WTC11 (cell line): ENCODE data around the gene EIF1AD. TPM values are rescaled to one million over a fixed set of nuclear protein-coding genes. Genes with fewer than 3 reads are reported as not detected.
A peak's percentile ranks its signal among the peaks of the same experiment; 100 is the strongest.

ENCODE experiments used
- ATAC-seq: fragments of 200-7000 bp; cut with Tn5 transposase; 2 replicates; pipeline ENCODE4 v1.10.0; 2021; ENCODE audit warnings: mild to moderate bottlenecking, moderate library complexity
- CTCF ChIA-PET: fragments of 300-600 bp; sonication (Branson Sonifier 250); formaldehyde crosslinking; loops from one replicate; lab custom pipeline; 2021; ENCODE audit warnings: antibody characterized with exemption; lab: Charles Lee
- POLR2A ChIA-PET: fragments of 350-600 bp; sonication (Branson Sonifier 250); formaldehyde crosslinking; loops from one replicate; lab custom pipeline; 2021; ENCODE audit warnings: antibody characterized with exemption; lab: Charles Lee
- DNase-seq: peaks from one replicate; pipeline ENCODE4 v3.0.0; 2021; ENCODE audit warnings: low spot score
- H3K27ac Mint-ChIP-seq: 2 replicates; pipeline ENCODE4 v1.8.0; 2021; ENCODE audit warnings: mixed read lengths
- H3K27me3 Mint-ChIP-seq: 2 replicates; pipeline ENCODE4 v1.8.0; 2021; ENCODE audit warnings: low read depth, mild to moderate bottlenecking, moderate library complexity, mixed read lengths
- H3K36me3 Mint-ChIP-seq: 2 replicates; pipeline ENCODE4 v1.8.0; 2021; ENCODE audit warnings: mixed read lengths
- H3K4me1 Mint-ChIP-seq: 2 replicates; pipeline ENCODE4 v1.8.0; 2022; ENCODE audit warnings: mixed read lengths
- H3K4me3 Mint-ChIP-seq: 2 replicates; pipeline ENCODE4 v1.8.0; 2021; ENCODE audit warnings: mild to moderate bottlenecking, moderate library complexity, mixed read lengths
- H3K9me3 Mint-ChIP-seq: 2 replicates; pipeline ENCODE4 v1.8.0; 2021; ENCODE audit warnings: mixed read lengths
- ATF2 ChIP-seq: sonication (generic); formaldehyde crosslinking; IDR thresholded peaks from 2 replicates; pipeline ENCODE4 v1.8.1; 2022; ENCODE audit warnings: low read depth, missing genetic modification reagents, borderline replicate concordance
- CTCF ChIP-seq: fragments of 200-600 bp; IDR thresholded peaks from 2 replicates; pipeline ENCODE4 v1.8.0; 2022; ENCODE audit warnings: antibody characterized with exemption
- FOXK1 ChIP-seq: sonication (generic); formaldehyde crosslinking; IDR thresholded peaks from 2 replicates; pipeline ENCODE4 v1.8.0; 2022; ENCODE audit warnings: mild to moderate bottlenecking, moderate library complexity, missing genetic modification reagents
- FOXP4 ChIP-seq: sonication (generic); formaldehyde crosslinking; IDR thresholded peaks from 2 replicates; pipeline ENCODE4 v1.8.0; 2022; ENCODE audit warnings: mild to moderate bottlenecking, missing genetic modification reagents
- GABPB1 ChIP-seq: sonication (generic); formaldehyde crosslinking; IDR thresholded peaks from 2 replicates; pipeline ENCODE4 v1.8.1; 2023; ENCODE audit warnings: mild to moderate bottlenecking, missing genetic modification reagents
- GRHL2 ChIP-seq: fragments of 250-450 bp; sonication (Bioruptor Pico); IDR thresholded peaks from 2 replicates; pipeline ENCODE4 v1.8.0; 2022; ENCODE audit warnings: mild to moderate bottlenecking, moderate library complexity; ENCODE audit not compliant: insufficient replicate concordance, severe bottlenecking
- GTF2I ChIP-seq: fragments of 250-450 bp; sonication (Bioruptor Pico); conservative IDR thresholded peaks from 2 replicates; pipeline ENCODE4 v1.4.0; 2021; ENCODE audit warnings: mild to moderate bottlenecking
- HMGXB4 ChIP-seq: sonication (generic); formaldehyde crosslinking; IDR thresholded peaks from 2 replicates; pipeline ENCODE4 v1.8.1; 2023; ENCODE audit warnings: mild to moderate bottlenecking, moderate library complexity, missing genetic modification reagents
- IRF1 ChIP-seq: sonication (generic); formaldehyde crosslinking; IDR thresholded peaks from 2 replicates; pipeline ENCODE4 v1.8.0; 2023; ENCODE audit warnings: missing genetic modification reagents
- IRF2 ChIP-seq: sonication (generic); formaldehyde crosslinking; IDR thresholded peaks from 2 replicates; pipeline ENCODE4 v1.8.0; 2022; ENCODE audit warnings: low read depth, missing genetic modification reagents, borderline replicate concordance
- NFE2L1 ChIP-seq: sonication (generic); formaldehyde crosslinking; IDR thresholded peaks from 2 replicates; pipeline ENCODE4 v1.8.1; 2023; ENCODE audit warnings: missing genetic modification reagents
- PRRX2 ChIP-seq: fragments of 250-450 bp; sonication (Bioruptor Pico); IDR thresholded peaks from 2 replicates; pipeline ENCODE4 v1.8.0; 2021; ENCODE audit warnings: mild to moderate bottlenecking
- SP1 ChIP-seq: sonication (generic); formaldehyde crosslinking; conservative IDR thresholded peaks from 2 replicates; pipeline ENCODE4 v1.8.1; 2022; ENCODE audit warnings: missing genetic modification reagents
- ZBTB21 ChIP-seq: sonication (generic); formaldehyde crosslinking; IDR thresholded peaks from 2 replicates; pipeline ENCODE4 v1.8.1; 2023; ENCODE audit warnings: mild to moderate bottlenecking, missing genetic modification reagents, borderline replicate concordance
- ZNF396 ChIP-seq: fragments of 250-450 bp; sonication (Bioruptor Pico); IDR thresholded peaks from 2 replicates; pipeline ENCODE4 v1.8.0; 2021; ENCODE audit warnings: mild to moderate bottlenecking, moderate library complexity, borderline replicate concordance
- total RNA-seq: library from RNA; stranded (reverse); gene quantifications from 3 replicates; pipeline ENCODE4 v1.2.3, GENCODE V29; 2021

The EIF1AD gene
- total RNA-seq, 1 experiment from 2014 or later, result 37.6 TPM

- CTCF ChIA-PET, result interaction anchor here (0.6 to 3.5 kb wide), 7 partner anchors 9 to 154 kb away, joined by 3 to 42 read pairs (median 7); partner anchors contain the start of gene FIBP
- DNase-seq, result no peak
- peaks cover 22% of the 10 kb centered on the region for H3K27me3 Mint-ChIP-seq
Measured at GRCh38 chr11:66012946-66013761, 11.2 kb upstream of the EIF1AD start.

GRCh38 chr11:66012371-66012945 lies 10.5 kb upstream of the EIF1AD start:
- no peak for ATAC-seq
- no peak overlapping the region for H3K27ac Mint-ChIP-seq
- no peaks in the 10 kb centered on the region for H3K9me3 Mint-ChIP-seq
- CTCF ChIA-PET, result interaction anchor here (0.6 to 3.5 kb wide), 10 partner anchors 10 to 159 kb away, joined by 3 to 42 read pairs (median 8); partner anchors contain the start of genes BANF1, EIF1AD, FIBP and MUS81
- H3K4me3 Mint-ChIP-seq, result no peak overlapping the region
- peaks cover 22% of the 10 kb centered on the region for H3K27me3 Mint-ChIP-seq
- no peak for DNase-seq
- TF ChIP-seq ZNF396 (CRISPR knock-in tag) (no peak), ZBTB21 (CRISPR knock-in tag) (no peak), GRHL2 (CRISPR knock-in tag) (no peak), NFE2L1 (no peak), FOXK1 (no peak), FOXP4 (no peak), HMGXB4 (no peak), IRF1 (no peak)
- TF ChIP-seq, all 79 proteins: peak for 0
- Mint-ChIP-seq H3K4me1 (peaks cover 1% of the 10 kb centered on the region; the same call in 1 of the 2 replicates), H3K36me3 (no peaks in the 10 kb centered on the region)
- POLR2A ChIA-PET, result interaction anchor here (0.6 to 1.5 kb wide), 2 partner anchors 124 to 125 kb away, joined by 3 to 8 read pairs; partner anchors contain the start of gene FIBP

More at GRCh38 chr11:66012946-66013761, 11.2 kb upstream of the EIF1AD start:
- no peaks in the 10 kb centered on the region for H3K9me3 Mint-ChIP-seq
- H3K36me3 Mint-ChIP-seq, result no peaks in the 10 kb centered on the region
- no peaks in the 10 kb centered on the region for H3K4me1 Mint-ChIP-seq
- TF ChIP-seq GTF2I (CRISPR knock-in tag), result no peak
- TF ChIP-seq CTCF, result no peak
- no peak for TF ChIP-seq GABPB1 (CRISPR knock-in tag)
- no peak for TF ChIP-seq PRRX2 (CRISPR knock-in tag)
- no peak overlapping the region for H3K27ac Mint-ChIP-seq
- ATAC-seq, result no peak
- H3K4me3 Mint-ChIP-seq, result no peak overlapping the region
- POLR2A ChIA-PET, result interaction anchor here (0.6 kb wide), 1 partner anchor 124 kb away, joined by 8 read pairs; no protein-coding TSS in a partner anchor

- CTCF ChIA-PET, result interaction anchor here (0.6 to 3.5 kb wide), 9 partner anchors 9 to 232 kb away, joined by 3 to 42 read pairs (median 10); partner anchors contain the start of genes BANF1, EIF1AD, FIBP and MUS81
- Mint-ChIP-seq H3K4me3 (peak within 1 kb of the TSS; percentile 30; the same call in 1 of the 2 replicates), H3K9me3 (no peaks in the 10 kb centered on the region), H3K36me3 (no peaks in the 10 kb centered on the region), H3K27me3 (peaks cover 22% of the 10 kb centered on the region), H3K4me1 (peaks cover 4% of the 10 kb centered on the region; the same call in 1 of the 2 replicates), H3K27ac (no peak within 1 kb of the TSS)
- DNase-seq, result peak; percentile 59
- ATAC-seq, result peak; percentile 41
- POLR2A ChIA-PET, result interaction anchor here (0.6 to 1.5 kb wide), 3 partner anchors 124 to 1246 kb away, joined by 3 read pairs; partner anchors contain the start of genes CFL1 and FIBP
- TF ChIP-seq IRF2 (no peak), ZBTB21 (CRISPR knock-in tag) (0 out of 2 replicates have a peak, but pooled peaks have one; percentile 41), ATF2 (no peak), SP1 (CRISPR knock-in tag) (0 out of 2 replicates have a peak, but pooled peaks have one; percentile 19), FOXP4 (peak; percentile 49; the same call in 1 of the 2 replicates), HMGXB4 (peak; percentile 36; the same call in 1 of the 2 replicates)
Measured at GRCh38 chr11:66011785-66012303, 9.9 kb upstream of the EIF1AD start, which contains the start of gene CST6. CST6 (plus strand) TSS chr11:66012008; CDS start chr11:66012045, 37 bp downstream.
